Measurements from ENCODE around the gene LRCH3.

LRCH3 gene

GRCh38 chr3:197795200-197795599 lies 4.1 kb downstream of the LRCH3 start:
- DNase-seq = no peak
- Histone ChIP-seq H3K36me3 (no peaks in the 10 kb centered on the region; the same call in 1 of the 2 replicates), H3K4me3 (ENCODE audit: low read depth, low read length) (no peak overlapping the region), H3K4me1 (no peaks in the 10 kb centered on the region), H3K27me3 (no peaks in the 10 kb centered on the region), H3K9me3 (no peaks in the 10 kb centered on the region)
- TF ChIP-seq CTCF (IDR thresholded peaks at IDR 0.05; ENCODE audit: low read depth, low read length) = no peak

- no peak for TF ChIP-seq CTCF (IDR thresholded peaks at IDR 0.05; ENCODE audit: low read depth, low read length)
- no peaks in the 10 kb centered on the region for H3K9me3 ChIP-seq
- H3K4me1 ChIP-seq = no peaks in the 10 kb centered on the region
Measured at GRCh38 chr3:197796087-197796486, 5.0 kb downstream of the LRCH3 start.

GRCh38 chr3:197798863-197799262 lies 7.8 kb downstream of the LRCH3 start:
- no peak for TF ChIP-seq CTCF (IDR thresholded peaks at IDR 0.05; ENCODE audit: low read depth, low read length)
- H3K4me3 ChIP-seq (ENCODE audit: low read depth, low read length) = no peak overlapping the region
- DNase-seq = no peak
- H3K36me3 ChIP-seq = no peaks in the 10 kb centered on the region
- no peaks in the 10 kb centered on the region for H3K4me1 ChIP-seq
- no peaks in the 10 kb centered on the region for H3K9me3 ChIP-seq
- no peaks in the 10 kb centered on the region for H3K27me3 ChIP-seq

More at GRCh38 chr3:197796087-197796486, 5.0 kb downstream of the LRCH3 start:
- Histone ChIP-seq H3K4me3 (ENCODE audit: low read depth, low read length) (no peak overlapping the region), H3K36me3 (no peaks in the 10 kb centered on the region), H3K27me3 (no peaks in the 10 kb centered on the region)
- no peak for DNase-seq

GRCh38 chr3:197800379-197800778 lies 9.3 kb downstream of the LRCH3 start:
- Histone ChIP-seq H3K9me3 (no peaks in the 10 kb centered on the region), H3K4me3 (ENCODE audit: low read depth, low read length) (no peak overlapping the region), H3K4me1 (no peaks in the 10 kb centered on the region)

GRCh38 chr3:197801891-197802778 lies 11.1 kb downstream of the LRCH3 start:
- Histone ChIP-seq H3K4me1 (no peaks in the 10 kb centered on the region), H3K9me3 (no peaks in the 10 kb centered on the region), H3K4me3 (ENCODE audit: low read depth, low read length) (no peak overlapping the region), H3K36me3 (no peaks in the 10 kb centered on the region), H3K27me3 (no peaks in the 10 kb centered on the region)
- TF ChIP-seq CTCF (IDR thresholded peaks at IDR 0.05; ENCODE audit: low read depth, low read length) = peak; percentile 57
- DNase-seq = peak; percentile 25

More at GRCh38 chr3:197800379-197800778, 9.3 kb downstream of the LRCH3 start:
- Histone ChIP-seq H3K27me3 (no peaks in the 10 kb centered on the region), H3K36me3 (no peaks in the 10 kb centered on the region)
- TF ChIP-seq CTCF (IDR thresholded peaks at IDR 0.05; ENCODE audit: low read depth, low read length) = no peak
- DNase-seq = no peak

- Histone ChIP-seq H3K4me1 (no peaks in the 10 kb centered on the region), H3K36me3 (no peaks in the 10 kb centered on the region), H3K27me3 (no peaks in the 10 kb centered on the region), H3K9me3 (no peaks in the 10 kb centered on the region), H3K4me3 (ENCODE audit: low read depth, low read length) (no peak overlapping the region)
- no peak for DNase-seq
- peak; percentile 46 for TF ChIP-seq CTCF (IDR thresholded peaks at IDR 0.05; ENCODE audit: low read depth, low read length)
Measured at GRCh38 chr3:197802779-197803459, 11.9 kb downstream of the LRCH3 start.
